CD14-positive monocyte (primary cell): ENCODE measurements around the gene RHO. TPM values are rescaled to one million over a fixed set of nuclear protein-coding genes. Genes with fewer than 3 reads are reported as not detected.
A peak's percentile ranks its signal among the peaks of the same experiment; 100 is the strongest.

Source experiments
- DNase-seq, 3 donors: peaks; one replicate each; pipeline ENCODE4 v3.0.0-alpha.2; 2011 to 2022
- H2AFZ ChIP-seq: 2 replicates; pipeline ENCODE4 v1.6.0; 2012; ENCODE audit warnings: mild to moderate bottlenecking, low read depth, low read length, inconsistent platforms; ENCODE audit not compliant: insufficient read depth, poor library complexity, severe bottlenecking
- H3K27ac ChIP-seq, 2 donors: 1 replicate in 1 of 2; 2 replicates in 1 of 2; pipeline ENCODE4 v1.5.1; 2012 to 2013; ENCODE audit warnings: low read length in 2 of 2, control low read depth in 1 of 2, inconsistent platforms in 1 of 2, low read depth in 1 of 2, mild to moderate bottlenecking in 1 of 2
- H3K27me3 ChIP-seq, 2 donors: one replicate each; pipeline versions ENCODE4 v1.6.0 to v1.6.1; 2011 to 2013; ENCODE audit warnings: low read length in 2 of 2; ENCODE audit not compliant: control insufficient read depth in 2 of 2, insufficient read depth in 2 of 2
- H3K36me3 ChIP-seq, 2 donors: replicated peaks in 1 of 2; 1 replicate in 1 of 2; 2 replicates in 1 of 2; pipeline versions ENCODE4 v1.5.1 to v1.6.1; 2012 to 2013; ENCODE audit warnings: low read length in 2 of 2, control low read depth in 1 of 2, inconsistent platforms in 1 of 2, mild to moderate bottlenecking in 1 of 2; ENCODE audit not compliant: insufficient read depth in 2 of 2, control insufficient read depth in 1 of 2
- H3K4me1 ChIP-seq, 2 donors: 1 replicate in 1 of 2; 2 replicates in 1 of 2; pipeline versions ENCODE4 v1.5.1 to v1.6.1; 2012 to 2013; ENCODE audit warnings: low read length in 2 of 2, control low read depth in 1 of 2, inconsistent platforms in 1 of 2, mild to moderate bottlenecking in 1 of 2, moderate library complexity in 1 of 2; ENCODE audit not compliant: insufficient read depth in 2 of 2, control insufficient read depth in 1 of 2
- H3K4me2 ChIP-seq: replicated peaks from 2 replicates; pipeline ENCODE3; 2012; ENCODE audit warnings: low read length, moderate library complexity, mild to moderate bottlenecking; ENCODE audit not compliant: poor library complexity, severe bottlenecking; ENCODE audit errors: extremely low read depth
- H3K4me3 ChIP-seq, 3 experiments: fragments of 200-600 bp in 1 of 3; sonication (generic) in 1 of 3; replicated peaks in 1 of 3; 1 replicate in 2 of 3; 2 replicates in 1 of 3; pipeline ENCODE4 v1.5.1; 2011 to 2013; ENCODE audit warnings: low read length in 3 of 3, mild to moderate bottlenecking in 3 of 3, control low read depth in 2 of 3, low read depth in 2 of 3, inconsistent platforms in 1 of 3, moderate library complexity in 1 of 3
- H3K79me2 ChIP-seq: 2 replicates; pipeline ENCODE4 v1.6.0; 2012; ENCODE audit warnings: mild to moderate bottlenecking, control low read depth, inconsistent platforms, low read length, moderate library complexity; ENCODE audit not compliant: insufficient read depth
- H3K9ac ChIP-seq: 2 replicates; pipeline ENCODE4 v1.6.0; 2017; ENCODE audit warnings: low read length, mild to moderate bottlenecking; ENCODE audit not compliant: insufficient read depth, poor library complexity, severe bottlenecking
- H3K9me3 ChIP-seq, 2 donors: replicated peaks in 1 of 2; 1 replicate in 1 of 2; 2 replicates in 1 of 2; pipeline versions ENCODE4 v1.5.1 to v1.6.1; 2012 to 2013; ENCODE audit warnings: low read length in 2 of 2, control low read depth in 1 of 2; ENCODE audit not compliant: control insufficient read depth in 1 of 2, insufficient read depth in 1 of 2
- H4K20me1 ChIP-seq: 2 replicates; pipeline ENCODE4 v1.6.0; 2012; ENCODE audit warnings: mild to moderate bottlenecking, low read length, control low read depth, moderate library complexity; ENCODE audit not compliant: insufficient read depth
- H3K27ac Mint-ChIP-seq, 7 donors: one replicate each; pipeline ENCODE4 v1.8.0; 2020; ENCODE audit warnings: mild to moderate bottlenecking in 7 of 7, mixed read lengths in 7 of 7, moderate library complexity in 6 of 7, inconsistent platforms in 2 of 7
- H3K27me3 Mint-ChIP-seq, 3 donors: one replicate each; pipeline ENCODE4 v1.8.0; 2021 to 2022; ENCODE audit warnings: low read depth in 3 of 3, mild to moderate bottlenecking in 3 of 3, mixed read lengths in 3 of 3, moderate library complexity in 3 of 3, inconsistent platforms in 1 of 3
- H3K36me3 Mint-ChIP-seq, 2 donors: one replicate each; pipeline ENCODE4 v1.8.0; 2020; ENCODE audit warnings: mixed read lengths in 2 of 2, inconsistent platforms in 1 of 2, mild to moderate bottlenecking in 1 of 2
- H3K4me1 Mint-ChIP-seq: one replicate; pipeline ENCODE4 v1.8.0; 2020; ENCODE audit warnings: mild to moderate bottlenecking, mixed read lengths
- H3K4me3 Mint-ChIP-seq, 2 donors: one replicate each; pipeline ENCODE4 v1.8.0; 2020; ENCODE audit warnings: mild to moderate bottlenecking in 2 of 2, mixed read lengths in 2 of 2, moderate library complexity in 1 of 2
- H3K9me3 Mint-ChIP-seq, 7 donors: one replicate each; pipeline ENCODE4 v1.8.0; 2020 to 2022; ENCODE audit warnings: mixed read lengths in 7 of 7, mild to moderate bottlenecking in 6 of 7, moderate library complexity in 6 of 7, inconsistent platforms in 2 of 7
- WGBS: methylation state at CpG from one replicate; pipeline ENCODE4 v1.1.5; 2013; ENCODE audit warnings: missing lambda C conversion rate; ENCODE audit not compliant: insufficient coverage; 5-methylcytosine and 5-hydroxymethylcytosine counted together
- intact Hi-C, 2 donors: fragments of 100-400 bp; cut with micrococcal nuclease; formaldehyde crosslinking; loops; one replicate each; pipeline versions ENCODE4 v1.15.0 to v1.15.1; 2023
- polyA plus RNA-seq, 3 donors: library from polyadenylated mRNA; depleted of rRNA in 1 of 3; unstranded in 2 of 3; stranded (reverse) in 1 of 3; fragments of 300-500 nt in 2 of 3; fragments of >200 nt in 1 of 3; fragmentation: Illumina TruSeq in 2 of 3; gene quantifications; 1 replicate in 2 of 3; 2 replicates in 1 of 3; pipeline ENCODE4 v1.2.3, GENCODE V29; 2012 to 2021
- TF ChIP-seq, protein P1 (sequence below): fragments of 200-600 bp; IDR thresholded peaks from one replicate; pipeline ENCODE4 v1.8.0; 2022; ENCODE audit warnings: antibody characterized with exemption, mild to moderate bottlenecking

The RHO gene
- polyA plus RNA-seq, 3 donors: 0.03 TPM; not detected in 2

DNA sequence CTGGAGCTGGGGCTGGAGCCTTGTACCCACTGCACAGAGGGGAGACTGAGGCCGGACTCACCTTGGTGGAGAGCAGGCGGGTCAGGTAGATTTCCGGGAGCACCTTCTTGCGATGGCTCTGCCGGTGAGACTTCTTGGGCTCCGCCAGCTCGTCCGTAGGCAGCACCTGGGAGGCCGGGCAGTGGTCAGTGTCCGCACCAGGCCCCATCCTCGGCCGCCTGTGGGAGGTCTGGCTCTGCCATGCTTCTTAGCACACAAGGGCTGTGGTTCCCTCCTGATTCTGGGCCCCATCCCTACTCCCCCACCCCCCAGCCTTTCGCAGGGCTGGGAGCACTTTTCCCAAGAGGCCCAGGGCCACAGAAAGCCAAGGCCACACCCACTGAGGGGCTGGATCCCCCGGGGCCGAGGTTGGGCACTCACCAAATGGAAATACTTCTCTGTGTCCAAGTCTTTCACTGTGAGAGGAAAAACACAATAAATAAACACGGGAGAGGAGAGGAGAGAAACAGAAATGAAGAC, 31.9 kb downstream of the RHO start:
- H3K36me3 ChIP-seq: peaks cover 92 to 99% of the 10 kb centered on the region in 2 donors
- H3K4me1 Mint-ChIP-seq: peaks cover 7% of the 10 kb centered on the region
- no peak overlapping the region for H3K4me3 ChIP-seq
- DNase-seq: no peak
- peaks cover 0 to 2% (median 0%) of the 10 kb centered on the region in 3 donors for H3K27me3 Mint-ChIP-seq
- H4K20me1 ChIP-seq: no peaks in the 10 kb centered on the region
- TF ChIP-seq, protein P1, sequence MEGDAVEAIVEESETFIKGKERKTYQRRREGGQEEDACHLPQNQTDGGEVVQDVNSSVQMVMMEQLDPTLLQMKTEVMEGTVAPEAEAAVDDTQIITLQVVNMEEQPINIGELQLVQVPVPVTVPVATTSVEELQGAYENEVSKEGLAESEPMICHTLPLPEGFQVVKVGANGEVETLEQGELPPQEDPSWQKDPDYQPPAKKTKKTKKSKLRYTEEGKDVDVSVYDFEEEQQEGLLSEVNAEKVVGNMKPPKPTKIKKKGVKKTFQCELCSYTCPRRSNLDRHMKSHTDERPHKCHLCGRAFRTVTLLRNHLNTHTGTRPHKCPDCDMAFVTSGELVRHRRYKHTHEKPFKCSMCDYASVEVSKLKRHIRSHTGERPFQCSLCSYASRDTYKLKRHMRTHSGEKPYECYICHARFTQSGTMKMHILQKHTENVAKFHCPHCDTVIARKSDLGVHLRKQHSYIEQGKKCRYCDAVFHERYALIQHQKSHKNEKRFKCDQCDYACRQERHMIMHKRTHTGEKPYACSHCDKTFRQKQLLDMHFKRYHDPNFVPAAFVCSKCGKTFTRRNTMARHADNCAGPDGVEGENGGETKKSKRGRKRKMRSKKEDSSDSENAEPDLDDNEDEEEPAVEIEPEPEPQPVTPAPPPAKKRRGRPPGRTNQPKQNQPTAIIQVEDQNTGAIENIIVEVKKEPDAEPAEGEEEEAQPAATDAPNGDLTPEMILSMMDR: no peak
- no peaks in the 10 kb centered on the region for H3K9me3 Mint-ChIP-seq
- no peaks in the 10 kb centered on the region for H3K27me3 ChIP-seq
- H3K27ac Mint-ChIP-seq: peak overlapping the region in 4 of 7 donors; percentile 20 to 63 (median 41)
- no peak overlapping the region for H3K9ac ChIP-seq
- peak overlapping the region in 1 of 2 donors; percentile 26 for H3K27ac ChIP-seq
- intact Hi-C loops: no loop called here
- no peak overlapping the region for H2AFZ ChIP-seq
- no peak overlapping the region for H3K4me3 Mint-ChIP-seq
- H3K79me2 ChIP-seq: no peaks in the 10 kb centered on the region
- H3K4me2 ChIP-seq: no peak overlapping the region
- H3K9me3 ChIP-seq: no peaks in the 10 kb centered on the region
- H3K4me1 ChIP-seq: peaks cover 0 to 3% of the 10 kb centered on the region in 2 donors
- H3K36me3 Mint-ChIP-seq: peaks cover 76 to 85% of the 10 kb centered on the region in 2 donors
- WGBS: 97% methylated on average over 8 of the region's 16 CpGs

GRCh38 chr3:129560911-129561594, 32.6 kb downstream of the RHO start:
- peaks cover 3% of the 10 kb centered on the region for H3K4me1 Mint-ChIP-seq
- Histone ChIP-seq H3K9me3 (no peaks in the 10 kb centered on the region), H3K27ac (peak overlapping the region in 1 of 2 donors; percentile 26), H4K20me1 (no peaks in the 10 kb centered on the region), H3K4me2 (no peak overlapping the region), H3K36me3 (peaks cover 95 to 99% of the 10 kb centered on the region in 2 donors), H3K4me3 (no peak overlapping the region), H3K4me1 (no peaks in the 10 kb centered on the region), H3K27me3 (no peaks in the 10 kb centered on the region), H3K9ac (no peak overlapping the region), H2AFZ (no peak overlapping the region), H3K79me2 (no peaks in the 10 kb centered on the region)
- H3K27ac Mint-ChIP-seq: peak overlapping the region in 4 of 7 donors; percentile 20 to 63 (median 41)
- no peak overlapping the region for H3K4me3 Mint-ChIP-seq
- intact Hi-C loops: no loop called here
- DNase-seq: no peak
- no peaks in the 10 kb centered on the region for H3K9me3 Mint-ChIP-seq
- H3K27me3 Mint-ChIP-seq: peaks cover 0 to 2% (median 0%) of the 10 kb centered on the region in 3 donors
- TF ChIP-seq, protein P1: no peak
- 46% methylated on average over 17 of the region's 18 CpGs for WGBS
- peaks cover 77 to 85% of the 10 kb centered on the region in 2 donors for H3K36me3 Mint-ChIP-seq
